Neural cell (in vitro differentiated cells): ENCODE measurements around the gene MLX. TPM values are rescaled to one million over a fixed set of nuclear protein-coding genes. Genes with fewer than 3 reads are reported as not detected.

Experiments used
- H2AFZ ChIP-seq: fragments of 200-600, 300-800 bp; sonication (generic), shearing (Covaris generic); 2 replicates; pipeline ENCODE4 v1.6.0; 2014; ENCODE audit warnings: low read depth, mild to moderate bottlenecking, antibody characterized with exemption, low read length, moderate library complexity
- H3F3A ChIP-seq: fragments of 200-600 bp; shearing (Covaris generic); 2 replicates; pipeline ENCODE4 v1.6.1; 2016; ENCODE audit warnings: mild to moderate bottlenecking, moderate library complexity, mixed read lengths, antibody characterized with exemption, low read length; ENCODE audit not compliant: insufficient read depth, poor library complexity, severe bottlenecking
- H3K27ac ChIP-seq: fragments of 200-600, 300-800 bp; sonication (generic), shearing (Covaris generic); 2 replicates; pipeline ENCODE4 v1.5.1; 2014; ENCODE audit warnings: mild to moderate bottlenecking, low read length, moderate library complexity
- H3K27me3 ChIP-seq: fragments of 300-800, 200-600 bp; sonication (generic), shearing (Covaris generic); 2 replicates; pipeline ENCODE4 v1.6.0; 2014; ENCODE audit warnings: mild to moderate bottlenecking, low read depth, low read length, moderate library complexity; ENCODE audit not compliant: insufficient read depth
- H3K36me3 ChIP-seq: fragments of 300-800, 200-600 bp; sonication (generic), shearing (Covaris generic); 2 replicates; pipeline ENCODE4 v1.5.1; 2014; ENCODE audit warnings: mild to moderate bottlenecking, antibody characterized with exemption, low read length, moderate library complexity; ENCODE audit not compliant: insufficient read depth
- H3K4me2 ChIP-seq: fragments of 300-800, 200-600 bp; sonication (generic), shearing (Covaris generic); 2 replicates; pipeline ENCODE4 v1.6.0; 2014; ENCODE audit warnings: mild to moderate bottlenecking, low read length
- H3K4me3 ChIP-seq: fragments of 300-800, 200-600 bp; sonication (generic), shearing (Covaris generic); 2 replicates; pipeline ENCODE4 v1.5.1; 2014; ENCODE audit warnings: mild to moderate bottlenecking, low read length, moderate library complexity
- H3K79me2 ChIP-seq: fragments of 200-600 bp; shearing (Covaris generic); replicated peaks from 2 replicates; pipeline ENCODE4 v1.6.0; 2014; ENCODE audit warnings: mild to moderate bottlenecking, low read length, moderate library complexity; ENCODE audit not compliant: insufficient read depth
- H3K9ac ChIP-seq: fragments of 300-800, 200-600 bp; sonication (generic), shearing (Covaris generic); 2 replicates; pipeline ENCODE4 v1.6.1; 2016; ENCODE audit warnings: mild to moderate bottlenecking, low read length, mixed read lengths
- H3K9me2 ChIP-seq: fragments of 200-600 bp; shearing (Covaris generic); 2 replicates; pipeline ENCODE4 v1.6.1; 2016; ENCODE audit warnings: mild to moderate bottlenecking, low read length, mixed read lengths; ENCODE audit not compliant: insufficient read depth
- H3K9me3 ChIP-seq: fragments of 200-600, 300-800 bp; sonication (generic), shearing (Covaris generic); 2 replicates; pipeline ENCODE4 v1.6.1; 2016; ENCODE audit warnings: mild to moderate bottlenecking, mixed run types, low read length, moderate library complexity, mixed read lengths
- H4K20me1 ChIP-seq: fragments of 200-600 bp; shearing (Covaris generic); 2 replicates; pipeline ENCODE4 v1.6.1; 2016; ENCODE audit warnings: mild to moderate bottlenecking, mixed run types; ENCODE audit not compliant: insufficient read depth
- CTCF ChIP-seq: fragments of 450-650 bp; IDR thresholded peaks from 2 replicates; pipeline ENCODE4 v1.5.1; 2014; ENCODE audit warnings: antibody characterized with exemption, mild to moderate bottlenecking, moderate library complexity; ENCODE audit not compliant: poor library complexity, severe bottlenecking
- EP300 ChIP-seq: fragments of 450-650 bp; conservative IDR thresholded peaks from 2 replicates; pipeline ENCODE4 v1.6.1; 2014; ENCODE audit warnings: antibody characterized with exemption, mild to moderate bottlenecking, moderate library complexity; ENCODE audit not compliant: poor library complexity, severe bottlenecking
- EZH2 ChIP-seq: fragments of 200-600, 300-800 bp; shearing (Covaris generic), sonication (generic); IDR thresholded peaks from 2 replicates; pipeline ENCODE4 v1.6.1; 2014; ENCODE audit warnings: antibody characterized with exemption, low read length, borderline replicate concordance, mild to moderate bottlenecking; ENCODE audit not compliant: insufficient read depth, poor library complexity, severe bottlenecking
- MXI1 ChIP-seq: fragments of 450-650 bp; conservative IDR thresholded peaks from 2 replicates; pipeline ENCODE4 v1.6.1; 2014; ENCODE audit warnings: antibody characterized with exemption, mild to moderate bottlenecking; ENCODE audit not compliant: poor library complexity, severe bottlenecking
- POLR2AphosphoS5 ChIP-seq: IDR thresholded peaks from 2 replicates; pipeline ENCODE4 v1.6.1; 2012
- RAD21 ChIP-seq: fragments of 450-650 bp; conservative IDR thresholded peaks from 2 replicates; pipeline ENCODE4 v1.6.1; 2014; ENCODE audit warnings: antibody characterized with exemption, mild to moderate bottlenecking, moderate library complexity
- REST ChIP-seq: IDR thresholded peaks from 2 replicates; pipeline ENCODE4 v1.6.1; 2012; ENCODE audit warnings: borderline replicate concordance
- SMC3 ChIP-seq: fragments of 450-650 bp; conservative IDR thresholded peaks from 2 replicates; pipeline ENCODE4 v1.6.1; 2014; ENCODE audit warnings: antibody characterized with exemption, mild to moderate bottlenecking, moderate library complexity; ENCODE audit not compliant: poor library complexity
- TAF1 ChIP-seq: IDR thresholded peaks from 2 replicates; pipeline ENCODE4 v1.6.1; 2012; ENCODE audit warnings: low read depth
- polyA plus RNA-seq: library from polyadenylated mRNA; depleted of rRNA; stranded (reverse); fragments of >200 nt; gene quantifications from 2 replicates; pipeline ENCODE4 v1.2.3, GENCODE V29; 2014

The MLX gene
- polyA plus RNA-seq, 1 donor from 2014 or later: 47.2 TPM

GRCh38 chr17:42590886-42591285 lies 24.0 kb downstream of the MLX start:
- Histone ChIP-seq H3K9me2 (no peaks in the 10 kb centered on the region), H3K27ac (no peak overlapping the region), H3K27me3 (no peaks in the 10 kb centered on the region), H3F3A (no peaks in the 10 kb centered on the region), H4K20me1 (no peaks in the 10 kb centered on the region), H3K4me3 (no peak overlapping the region), H2AFZ (no peak overlapping the region), H3K79me2 (peaks cover 4% of the 10 kb centered on the region), H3K4me2 (no peak overlapping the region), H3K9ac (no peak overlapping the region), H3K36me3 (no peaks in the 10 kb centered on the region), H3K9me3 (no peaks in the 10 kb centered on the region)
- no peak for TF ChIP-seq SMC3
- TF ChIP-seq TAF1: no peak

- H3K9ac ChIP-seq: no peak overlapping the region
- no peaks in the 10 kb centered on the region for H3K36me3 ChIP-seq
- H3K27ac ChIP-seq: no peak overlapping the region
- no peaks in the 10 kb centered on the region for H4K20me1 ChIP-seq
- H3K27me3 ChIP-seq: no peaks in the 10 kb centered on the region
- H3F3A ChIP-seq: no peaks in the 10 kb centered on the region
- H3K79me2 ChIP-seq: peaks cover 4% of the 10 kb centered on the region
- H3K4me3 ChIP-seq: no peak overlapping the region
- no peaks in the 10 kb centered on the region for H3K9me2 ChIP-seq
- no peak overlapping the region for H2AFZ ChIP-seq
- H3K4me2 ChIP-seq: no peak overlapping the region
- H3K9me3 ChIP-seq: no peaks in the 10 kb centered on the region
- TF ChIP-seq RAD21 (no peak), SMC3 (no peak), CTCF (no peak), POLR2AphosphoS5 (no peak), EZH2 (no peak), REST (no peak), EP300 (no peak), MXI1 (no peak), TAF1 (no peak)
Observed at GRCh38 chr17:42591411-42591810, 24.5 kb downstream of the MLX start.

- H3K27me3 ChIP-seq: no peaks in the 10 kb centered on the region
- H4K20me1 ChIP-seq: no peaks in the 10 kb centered on the region
- no peak overlapping the region for H3K27ac ChIP-seq
- TF ChIP-seq TAF1: no peak
- TF ChIP-seq MXI1: no peak
- no peak for TF ChIP-seq RAD21
- TF ChIP-seq EP300: no peak
- TF ChIP-seq REST: no peak
- TF ChIP-seq SMC3: no peak
- no peak for TF ChIP-seq CTCF
- TF ChIP-seq EZH2: no peak
- no peak for TF ChIP-seq POLR2AphosphoS5
- peaks cover 12% of the 10 kb centered on the region for H3K79me2 ChIP-seq
- H3K4me2 ChIP-seq: no peak overlapping the region
- H3F3A ChIP-seq: no peaks in the 10 kb centered on the region
- H3K36me3 ChIP-seq: no peaks in the 10 kb centered on the region
- H2AFZ ChIP-seq: no peak overlapping the region
- no peak overlapping the region for H3K4me3 ChIP-seq
- no peak overlapping the region for H3K9ac ChIP-seq
- no peaks in the 10 kb centered on the region for H3K9me2 ChIP-seq
- H3K9me3 ChIP-seq: no peaks in the 10 kb centered on the region
Observed at GRCh38 chr17:42596386-42596785, 29.5 kb downstream of the MLX start.
